Astrocyte (in vitro differentiated cells and primary cell): ENCODE data around the gene ARAP1. TPM values are rescaled to one million over a fixed set of nuclear protein-coding genes. Genes with fewer than 3 reads are reported as not detected.

Source experiments
- DNase-seq: peaks from one replicate; pipeline ENCODE4 v3.0.0-alpha.2; 2010; ENCODE audit warnings: low read depth
- FAIRE-seq: peaks from 2 replicates; lab custom pipeline; 2011; peaks lifted over from hg19 to GRCh38; lab: Jason Lieb, UNC
- H2AFZ ChIP-seq: 2 replicates; pipeline ENCODE4 v1.6.0; 2012; ENCODE audit warnings: low read depth, low read length, inconsistent platforms
- H3K27ac ChIP-seq: 2 replicates; pipeline ENCODE4 v1.5.1; 2011; ENCODE audit warnings: low read depth, low read length, inconsistent platforms
- H3K27me3 ChIP-seq: 2 replicates; pipeline ENCODE4 v1.6.0; 2011; ENCODE audit warnings: low read length, inconsistent platforms; ENCODE audit not compliant: insufficient read depth
- H3K36me3 ChIP-seq: 2 replicates; pipeline ENCODE4 v1.5.1; 2011; ENCODE audit warnings: low read length, inconsistent platforms; ENCODE audit not compliant: insufficient read depth
- H3K4me1 ChIP-seq: 2 replicates; pipeline ENCODE4 v1.5.1; 2011; ENCODE audit warnings: low read length, inconsistent platforms; ENCODE audit not compliant: insufficient read depth
- H3K4me2 ChIP-seq: 2 replicates; pipeline ENCODE4 v1.6.0; 2012; ENCODE audit warnings: low read length, inconsistent platforms
- H3K4me3 ChIP-seq: 2 replicates; pipeline ENCODE4 v1.5.1; 2011; ENCODE audit warnings: low read depth, mild to moderate bottlenecking, low read length, inconsistent platforms; ENCODE audit not compliant: insufficient read depth
- H3K79me2 ChIP-seq: 2 replicates; pipeline ENCODE4 v1.6.0; 2012; ENCODE audit warnings: mild to moderate bottlenecking, low read length, inconsistent platforms; ENCODE audit not compliant: insufficient read depth
- H3K9ac ChIP-seq: 2 replicates; pipeline ENCODE4 v1.6.0; 2012; ENCODE audit warnings: mild to moderate bottlenecking, low read length, inconsistent platforms
- H3K9me3 ChIP-seq: 2 replicates; pipeline ENCODE4 v1.5.1; 2012; ENCODE audit warnings: low read depth, mild to moderate bottlenecking, low read length, inconsistent platforms; ENCODE audit not compliant: insufficient read depth
- H4K20me1 ChIP-seq: 2 replicates; pipeline ENCODE4 v1.6.0; 2012; ENCODE audit warnings: low read length, inconsistent platforms; ENCODE audit not compliant: insufficient read depth
- H3K27ac Mint-ChIP-seq: one replicate; pipeline ENCODE4 v1.8.0; 2021; ENCODE audit warnings: mild to moderate bottlenecking, mixed read lengths; ENCODE audit not compliant: unreplicated experiment
- H3K27me3 Mint-ChIP-seq: one replicate; pipeline ENCODE4 v1.8.0; 2021; ENCODE audit warnings: low read depth, mixed read lengths; ENCODE audit not compliant: unreplicated experiment
- H3K36me3 Mint-ChIP-seq: one replicate; pipeline ENCODE4 v1.8.0; 2021; ENCODE audit warnings: low read depth, mixed read lengths; ENCODE audit not compliant: unreplicated experiment
- H3K4me1 Mint-ChIP-seq: one replicate; pipeline ENCODE4 v1.8.0; 2021; ENCODE audit warnings: low read depth, mixed read lengths; ENCODE audit not compliant: unreplicated experiment
- H3K4me3 Mint-ChIP-seq: one replicate; pipeline ENCODE4 v1.8.0; 2021; ENCODE audit warnings: mild to moderate bottlenecking, moderate library complexity, mixed read lengths; ENCODE audit not compliant: unreplicated experiment
- H3K9me3 Mint-ChIP-seq: one replicate; pipeline ENCODE4 v1.8.0; 2021; ENCODE audit warnings: mild to moderate bottlenecking, mixed read lengths; ENCODE audit not compliant: unreplicated experiment
- CTCF ChIP-seq: IDR thresholded peaks from 2 replicates; pipeline ENCODE4 v1.5.1; 2011; ENCODE audit warnings: low read depth, mild to moderate bottlenecking, inconsistent platforms, low read length, moderate library complexity; ENCODE audit not compliant: insufficient read depth
- EZH2 ChIP-seq: IDR thresholded peaks from 2 replicates; pipeline ENCODE4 v1.6.1; 2012; ENCODE audit warnings: mild to moderate bottlenecking, low read length, inconsistent platforms; ENCODE audit not compliant: insufficient read depth
- total RNA-seq: library from RNA; stranded (reverse); gene quantifications from 2 replicates; pipeline ENCODE4 v1.2.1, GENCODE V29; 2021

ARAP1 gene
- total RNA-seq, 1 donor from 2014 or later = 31.9 TPM

- peak overlapping the region; percentile 51 for H3K27ac Mint-ChIP-seq
These were observed 11.4 kb downstream of the ARAP1 start for GRCh38 chr11:72740562-72741428.

GRCh38 chr11:72740060-72740424 is 12.2 kb downstream of the ARAP1 start:
- Histone ChIP-seq H3K27me3 (no peaks in the 10 kb centered on the region), H3K4me1 (peaks cover 48% of the 10 kb centered on the region), H3K4me3 (no peak overlapping the region), H3K9ac (no peak overlapping the region), H3K36me3 (no peaks in the 10 kb centered on the region), H3K9me3 (no peaks in the 10 kb centered on the region), H3K79me2 (peaks cover 45% of the 10 kb centered on the region), H3K27ac (no peak overlapping the region), H2AFZ (no peak overlapping the region), H3K4me2 (no peak overlapping the region), H4K20me1 (peaks cover 63% of the 10 kb centered on the region)
- H3K27me3 Mint-ChIP-seq = peaks cover 3% of the 10 kb centered on the region
- peaks cover 51% of the 10 kb centered on the region for H3K4me1 Mint-ChIP-seq
- no peaks in the 10 kb centered on the region for H3K9me3 Mint-ChIP-seq
- FAIRE-seq (no peak), DNase-seq (no peak)
- no peak overlapping the region for H3K4me3 Mint-ChIP-seq
- peaks cover 6% of the 10 kb centered on the region for H3K36me3 Mint-ChIP-seq
- TF ChIP-seq EZH2 (no peak), CTCF (no peak)
- no peak overlapping the region for H3K27ac Mint-ChIP-seq

More at GRCh38 chr11:72740562-72741428, 11.4 kb downstream of the ARAP1 start:
- Histone ChIP-seq H3K27me3 (no peaks in the 10 kb centered on the region), H3K4me2 (peak overlapping the region; percentile 4), H2AFZ (no peak overlapping the region), H3K4me1 (peaks cover 43% of the 10 kb centered on the region), H3K4me3 (no peak overlapping the region), H3K27ac (no peak overlapping the region), H3K79me2 (peaks cover 45% of the 10 kb centered on the region), H3K36me3 (no peaks in the 10 kb centered on the region), H3K9ac (no peak overlapping the region), H3K9me3 (no peaks in the 10 kb centered on the region), H4K20me1 (peaks cover 63% of the 10 kb centered on the region)
- Mint-ChIP-seq H3K4me1 (peaks cover 47% of the 10 kb centered on the region), H3K36me3 (peaks cover 6% of the 10 kb centered on the region), H3K27me3 (peaks cover 3% of the 10 kb centered on the region), H3K9me3 (no peaks in the 10 kb centered on the region), H3K4me3 (peak overlapping the region; percentile 64)
- no peak for DNase-seq
- TF ChIP-seq EZH2 (no peak), CTCF (no peak)
- FAIRE-seq = no peak
